Transverse colon (tissue), 4 donors: Measurements from ENCODE around the gene RELL1. TPM values are rescaled to one million over a fixed set of nuclear protein-coding genes. Genes with fewer than 3 reads are reported as not detected.

ENCODE experiments used
- DNase-seq: peaks from one replicate; pipeline ENCODE4 v3.0.0-alpha.2; 2019
- H3K27ac ChIP-seq, 4 donors: fragments of 200-600 bp; sonication (generic); 2 replicates each; pipeline ENCODE4 v1.5.1; 2016 to 2018; ENCODE audit warnings: inconsistent platforms in 4 of 4
- H3K27me3 ChIP-seq: fragments of 200-600 bp; sonication (generic); 2 replicates; pipeline ENCODE4 v1.5.1; 2017; ENCODE audit warnings: inconsistent platforms
- H3K36me3 ChIP-seq, 4 donors: fragments of 200-600 bp; sonication (generic); 2 replicates each; pipeline ENCODE4 v1.5.1; 2017 to 2019; ENCODE audit warnings: inconsistent platforms in 4 of 4
- H3K4me1 ChIP-seq, 4 donors: fragments of 200-600 bp; sonication (generic); 2 replicates each; pipeline ENCODE4 v1.5.1; 2017 to 2020; ENCODE audit warnings: inconsistent platforms in 4 of 4
- H3K4me3 ChIP-seq, 4 donors: fragments of 200-600 bp; sonication (generic); 1 replicate in 1 of 4; 2 replicates in 3 of 4; pipeline versions ENCODE4 v1.5.1 to v1.6.1; 2017 to 2019; ENCODE audit warnings: inconsistent platforms in 4 of 4
- H3K9me3 ChIP-seq, 2 donors: fragments of 200-600 bp; sonication (generic); 2 replicates each; pipeline ENCODE4 v1.5.1; 2017 to 2019; ENCODE audit warnings: inconsistent platforms in 2 of 2
- EP300 ChIP-seq: sonication (generic); formaldehyde crosslinking; IDR thresholded peaks from one replicate; pipeline ENCODE4 v1.6.1; 2017; ENCODE audit warnings: antibody characterized with exemption, low read depth
- POLR2A ChIP-seq: fragments of 450-650 bp; IDR thresholded peaks from one replicate; pipeline ENCODE4 v1.6.1; 2016; ENCODE audit warnings: antibody characterized with exemption, mild to moderate bottlenecking, moderate library complexity
- POLR2AphosphoS5 ChIP-seq, 3 donors: sonication (generic); formaldehyde crosslinking; IDR thresholded peaks; one replicate each; pipeline ENCODE4 v1.6.1; 2016; ENCODE audit warnings: antibody characterized with exemption in 3 of 3
- WGBS, 2 donors: methylation state at CpG; one replicate each; pipeline ENCODE4 v1.1.5; 2018; ENCODE audit warnings: low coverage in 1 of 2; 5-methylcytosine and 5-hydroxymethylcytosine counted together
- in situ Hi-C, 4 donors: fragments of 200-750 bp; cut with MboI; loops; one replicate each; pipeline versions ENCODE4 v1.15.0 to v1.15.1; 2017; ENCODE audit warnings: low sequenced_read_pairs in 3 of 4, low pct_ligation_motif_present in 1 of 4, low pct_unique_long_range_greater_than_20kb in 1 of 4
- intact Hi-C: fragments of 100-400 bp; cut with DNase I; formaldehyde crosslinking; loops from one replicate; pipeline ENCODE4 v1.15.1; 2023; ENCODE audit warnings: low total_unique reads
- small RNA-seq, 4 donors: library from RNA; depleted of rRNA; stranded (forward); fragments of <200 nt; gene quantifications; one replicate each; pipeline ENCODE3, GENCODE V24; 2016
- total RNA-seq, 4 donors: library from RNA; depleted of rRNA; stranded (reverse); fragments of >200 nt; gene quantifications; one replicate each; pipeline ENCODE4 v1.1.0, GENCODE V29; 2016
- TF ChIP-seq, protein P1 (sequence below), 5 experiments: fragments of 200-600 bp in 3 of 5; fragments of 450-650 bp in 2 of 5; sonication (generic) in 3 of 5; IDR thresholded peaks; 1 replicate in 2 of 5; 2 replicates in 3 of 5; pipeline ENCODE4 v1.5.1; 2016 to 2017; ENCODE audit warnings: antibody characterized with exemption in 5 of 5, inconsistent platforms in 3 of 5, mild to moderate bottlenecking in 2 of 5, moderate library complexity in 1 of 5

The RELL1 gene
- total RNA-seq, 4 donors from 2014 or later, result 9.2 to 192 (median 107) TPM

DNA sequence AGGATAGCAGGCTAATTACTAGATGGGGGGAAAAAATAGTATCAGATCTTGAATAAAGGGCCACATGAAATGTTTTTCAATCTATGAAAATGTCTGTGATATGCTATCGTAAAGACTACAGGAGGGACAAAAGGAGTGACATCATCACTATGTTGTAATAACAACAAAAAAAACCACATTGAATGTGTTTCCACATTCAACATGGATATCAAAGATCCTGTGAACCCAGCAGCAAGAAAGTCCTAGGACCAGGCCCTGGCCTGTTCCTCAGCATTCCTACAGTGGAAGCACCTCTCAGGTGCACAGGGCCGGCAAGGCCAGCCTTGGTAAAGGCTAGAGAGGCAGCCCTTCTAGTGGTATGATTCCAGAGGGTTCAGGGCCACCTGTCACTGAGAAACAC lies 118.3 kb downstream of the RELL1 start:
- Histone ChIP-seq H3K27me3 (no peaks in the 10 kb centered on the region), H3K27ac (peak overlapping the region in 2 of 4 donors; percentile 19 to 43), H3K36me3 (no peaks in the 10 kb centered on the region), H3K4me1 (peaks cover 0 to 11% (median 7%) of the 10 kb centered on the region in 4 donors), H3K9me3 (no peaks in the 10 kb centered on the region), H3K4me3 (no peak overlapping the region)
- DNase-seq, result no peak
- in situ Hi-C loops, result loop anchor here in 1 of 4 donors (10.0 kb wide), 1 partner anchor 113 kb away; a partner anchor contains a TSS
- intact Hi-C loops, result loop anchor here (2.0 kb wide), 1 partner anchor 115 kb away; a partner anchor contains a TSS
- 90% methylated on average over 2 of the region's 2 CpGs for WGBS, 2 donors
- TF ChIP-seq POLR2AphosphoS5 (IDR thresholded peaks at IDR 0.05), result no peak
- no peak for TF ChIP-seq POLR2A
- TF ChIP-seq EP300, result no peak
- TF ChIP-seq, protein P1, sequence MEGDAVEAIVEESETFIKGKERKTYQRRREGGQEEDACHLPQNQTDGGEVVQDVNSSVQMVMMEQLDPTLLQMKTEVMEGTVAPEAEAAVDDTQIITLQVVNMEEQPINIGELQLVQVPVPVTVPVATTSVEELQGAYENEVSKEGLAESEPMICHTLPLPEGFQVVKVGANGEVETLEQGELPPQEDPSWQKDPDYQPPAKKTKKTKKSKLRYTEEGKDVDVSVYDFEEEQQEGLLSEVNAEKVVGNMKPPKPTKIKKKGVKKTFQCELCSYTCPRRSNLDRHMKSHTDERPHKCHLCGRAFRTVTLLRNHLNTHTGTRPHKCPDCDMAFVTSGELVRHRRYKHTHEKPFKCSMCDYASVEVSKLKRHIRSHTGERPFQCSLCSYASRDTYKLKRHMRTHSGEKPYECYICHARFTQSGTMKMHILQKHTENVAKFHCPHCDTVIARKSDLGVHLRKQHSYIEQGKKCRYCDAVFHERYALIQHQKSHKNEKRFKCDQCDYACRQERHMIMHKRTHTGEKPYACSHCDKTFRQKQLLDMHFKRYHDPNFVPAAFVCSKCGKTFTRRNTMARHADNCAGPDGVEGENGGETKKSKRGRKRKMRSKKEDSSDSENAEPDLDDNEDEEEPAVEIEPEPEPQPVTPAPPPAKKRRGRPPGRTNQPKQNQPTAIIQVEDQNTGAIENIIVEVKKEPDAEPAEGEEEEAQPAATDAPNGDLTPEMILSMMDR (IDR thresholded peaks at IDR 0.05), result no peak

DNA sequence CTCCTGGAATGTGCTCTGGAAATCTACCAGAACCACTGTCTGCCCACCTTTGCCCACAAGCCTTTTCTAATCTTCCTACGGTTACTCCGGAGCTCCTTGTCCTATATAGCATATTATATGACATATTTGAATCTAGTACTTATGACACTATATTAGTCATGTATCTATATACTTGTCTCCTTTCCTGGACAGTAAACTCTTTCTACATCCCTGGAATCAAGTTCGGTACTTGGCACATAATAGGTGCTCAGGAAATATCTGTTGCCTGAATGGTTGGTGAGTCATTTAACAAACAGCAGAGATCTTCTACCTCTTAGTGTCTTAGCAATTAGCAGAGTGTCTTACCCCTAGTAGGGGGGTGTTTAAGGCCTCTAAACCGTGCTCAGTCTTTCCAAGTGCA lies 123.6 kb downstream of the RELL1 start:
- TF ChIP-seq POLR2AphosphoS5 (IDR thresholded peaks at IDR 0.05) (no peak), EP300 (no peak), POLR2A (no peak)
- TF ChIP-seq, protein P1 (IDR thresholded peaks at IDR 0.05), result no peak
- WGBS, 2 donors, result 84% methylated on average over 4 of the region's 4 CpGs; no CpG with 5 or more reads in 1 of the 2 donors
- intact Hi-C loops (no loop called here), in situ Hi-C loops (loop anchor here in 1 of 4 donors (10.0 kb wide), 1 partner anchor 108 kb away; a partner anchor contains a TSS)
- Histone ChIP-seq H3K27me3 (no peaks in the 10 kb centered on the region), H3K27ac (no peak overlapping the region), H3K4me1 (peaks cover 0 to 5% (median 0%) of the 10 kb centered on the region in 4 donors), H3K36me3 (no peaks in the 10 kb centered on the region), H3K9me3 (no peaks in the 10 kb centered on the region), H3K4me3 (no peak overlapping the region)
- no peak for DNase-seq

DNA sequence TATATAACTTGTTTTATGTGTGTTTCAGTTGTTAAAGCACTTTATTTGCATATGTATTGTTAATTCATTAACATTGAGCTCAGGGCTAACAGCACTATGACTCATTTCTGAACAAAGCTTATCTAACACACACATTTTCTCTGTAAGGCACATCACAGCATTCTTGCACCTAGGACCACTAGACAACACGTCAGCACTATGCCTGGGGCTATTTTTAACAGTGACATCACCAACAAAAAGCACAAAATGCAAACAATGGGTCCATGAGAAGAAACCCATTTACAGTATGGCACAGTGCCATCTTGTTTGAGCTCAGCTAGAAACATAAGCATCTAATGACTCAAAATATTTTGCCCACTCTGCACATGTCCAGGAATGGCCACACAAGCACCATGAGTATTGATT lies 124.4 kb downstream of the RELL1 start:
- WGBS, 2 donors, result 38% methylated on average over 1 of the region's 1 CpG; no CpG with 5 or more reads in 1 of the 2 donors
- Histone ChIP-seq H3K27ac (no peak overlapping the region), H3K4me3 (no peak overlapping the region), H3K9me3 (no peaks in the 10 kb centered on the region), H3K27me3 (no peaks in the 10 kb centered on the region), H3K36me3 (no peaks in the 10 kb centered on the region), H3K4me1 (no peaks in the 10 kb centered on the region)
- in situ Hi-C loops (loop anchor here in 1 of 4 donors (10.0 kb wide), 1 partner anchor 107 kb away; a partner anchor contains a TSS), intact Hi-C loops (no loop called here)
- TF ChIP-seq POLR2AphosphoS5 (IDR thresholded peaks at IDR 0.05), result no peak
- no peak for TF ChIP-seq EP300
- TF ChIP-seq, protein P1 (IDR thresholded peaks at IDR 0.05), result no peak
- TF ChIP-seq POLR2A, result no peak
- no peak for DNase-seq

DNA sequence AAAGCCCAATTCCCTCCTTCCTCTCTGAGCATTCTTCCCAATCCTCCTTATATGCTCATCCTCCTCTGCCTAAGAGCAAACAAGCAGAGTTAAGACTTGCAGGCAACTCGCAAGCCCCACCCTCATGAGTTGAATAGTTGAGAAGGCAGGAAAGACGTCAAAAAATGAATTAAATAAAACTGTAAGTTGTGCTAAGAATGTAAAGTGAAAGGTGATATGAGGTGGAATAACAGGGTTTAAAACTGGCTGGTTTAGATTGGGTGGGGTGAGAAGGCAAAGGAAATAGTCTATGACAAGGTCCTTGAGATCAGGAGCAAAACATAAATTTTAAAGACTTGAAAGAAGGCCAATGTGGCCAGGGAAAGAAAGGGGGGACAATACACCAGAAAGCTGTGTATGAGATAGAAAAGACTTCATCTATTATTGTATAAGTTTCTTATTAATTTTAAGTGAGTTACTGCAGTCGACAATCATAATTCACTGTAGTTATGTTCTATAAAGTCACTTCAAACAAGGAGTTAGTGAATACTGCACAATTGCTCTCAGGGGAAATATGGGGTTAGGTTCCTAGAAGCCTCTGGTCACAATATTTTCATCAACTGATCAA lies 124.9 kb downstream of the RELL1 start:
- in situ Hi-C loops, result loop anchor here in 1 of 4 donors (10.0 kb wide), 1 partner anchor 106 kb away; a partner anchor contains a TSS
- WGBS, 2 donors, result 60 to 75% methylated on average over 3 of the region's 3 CpGs
- H3K4me3 ChIP-seq, result no peak overlapping the region
- H3K36me3 ChIP-seq, result no peaks in the 10 kb centered on the region
- no peak for DNase-seq
- TF ChIP-seq, protein P1 (IDR thresholded peaks at IDR 0.05), result no peak
- TF ChIP-seq POLR2A (no peak), EP300 (no peak), POLR2AphosphoS5 (IDR thresholded peaks at IDR 0.05) (no peak)
- H3K4me1 ChIP-seq, result no peaks in the 10 kb centered on the region
- intact Hi-C loops, result no loop called here
- no peaks in the 10 kb centered on the region for H3K27me3 ChIP-seq
- H3K27ac ChIP-seq, result no peak overlapping the region
- no peaks in the 10 kb centered on the region for H3K9me3 ChIP-seq

Small RNA genes lying within 50 kb of the gene (small RNA-seq; reads per million reads assigned to genes)
- 0 reads per million in 4 donors for gene RF00019

Other genes with a start within 250 kb of the RELL1 start
- 10 to 100 TPM in 2 of 4 donors, 1 to 10 TPM in 2; 5.8 to 21.0 (median 14.7) TPM for gene PGM2, start 140.3 kb upstream of the RELL1 start, total RNA-seq
- gene TBC1D1, start 204.7 kb upstream of the RELL1 start, total RNA-seq, result 100 to 1,000 TPM; 122 to 258 (median 139) TPM